Mucosa of stomach (tissue), 1 donor: ENCODE measurements around the gene MRGPRG.

Source experiments
- H3K27me3 ChIP-seq: one replicate; pipeline ENCODE4 v1.7.0; 2013; ENCODE audit warnings: mild to moderate bottlenecking, low read length; ENCODE audit not compliant: control insufficient read depth, insufficient read depth
- H3K36me3 ChIP-seq: one replicate; pipeline ENCODE4 v1.7.0; 2013; ENCODE audit warnings: low read length; ENCODE audit not compliant: control insufficient read depth, insufficient read depth
- H3K4me1 ChIP-seq: one replicate; pipeline ENCODE4 v1.7.0; 2013; ENCODE audit warnings: mild to moderate bottlenecking, low read length; ENCODE audit not compliant: control insufficient read depth, insufficient read depth
- H3K4me3 ChIP-seq: one replicate; pipeline ENCODE4 v1.7.0; 2013; ENCODE audit warnings: low read length
- H3K9ac ChIP-seq: one replicate; pipeline ENCODE4 v1.7.0; 2013; ENCODE audit warnings: mild to moderate bottlenecking, low read length, moderate library complexity
- H3K9me3 ChIP-seq: one replicate; pipeline ENCODE4 v1.7.0; 2013; ENCODE audit warnings: mild to moderate bottlenecking, low read length, moderate library complexity; ENCODE audit not compliant: control insufficient read depth
- donor health status: Pancreatic carcinoma.

The MRGPRG gene

DNA sequence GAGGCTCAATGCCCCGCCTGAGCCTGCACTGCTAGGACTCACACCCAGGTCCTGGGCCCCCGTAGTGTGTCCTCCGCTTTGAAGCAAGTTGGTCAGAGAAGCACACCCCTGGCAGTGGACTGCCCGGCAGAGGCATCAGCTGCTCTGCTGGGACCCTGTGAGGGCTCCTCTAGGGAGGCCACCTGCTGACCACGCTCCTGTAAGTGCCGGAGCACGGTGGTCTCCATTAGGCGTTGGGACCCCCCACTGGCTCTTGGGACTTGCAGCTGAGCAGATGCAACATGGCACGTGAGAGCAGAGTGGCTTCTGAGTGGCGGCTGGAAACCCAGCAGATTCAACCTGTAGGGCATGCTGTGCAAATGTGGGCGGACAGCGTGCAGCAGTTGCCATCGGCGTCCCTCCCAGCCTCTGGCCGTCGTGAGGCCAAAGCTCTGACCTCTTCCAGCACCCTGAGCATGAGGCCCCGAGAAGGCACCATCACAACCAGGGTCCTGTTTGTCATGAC, 16.9 kb downstream of the MRGPRG start:
- H3K9me3 ChIP-seq: no peaks in the 10 kb centered on the region
- no peaks in the 10 kb centered on the region for H3K36me3 ChIP-seq
- no peak overlapping the region for H3K9ac ChIP-seq
- peaks cover 47% of the 10 kb centered on the region for H3K27me3 ChIP-seq
- H3K4me1 ChIP-seq: peaks cover 3% of the 10 kb centered on the region
- H3K4me3 ChIP-seq: no peak overlapping the region

DNA sequence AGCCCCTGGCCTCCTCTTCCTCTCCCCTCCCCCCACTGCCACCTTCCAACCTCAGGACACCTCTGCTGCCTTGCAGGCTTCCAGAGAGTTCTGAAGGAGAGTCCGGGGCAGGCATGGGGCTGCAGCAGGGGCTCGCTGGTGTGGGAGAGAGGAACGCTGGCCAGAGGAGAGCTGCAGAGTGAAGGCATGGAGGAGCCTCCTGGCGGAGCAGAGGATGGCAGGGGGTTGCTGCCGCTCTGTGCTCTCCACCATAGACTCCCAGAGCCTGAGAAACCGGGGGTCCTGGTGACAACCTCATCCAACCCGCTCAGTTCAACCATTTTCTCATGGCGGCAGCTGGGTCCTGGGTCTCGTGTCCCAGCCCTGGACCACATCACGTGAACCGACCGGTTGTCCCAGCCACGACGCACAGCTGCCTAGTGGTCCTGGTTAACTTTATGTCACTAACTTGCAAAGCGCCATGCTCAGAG, 17.5 kb downstream of the MRGPRG start:
- Histone ChIP-seq H3K27me3 (peaks cover 47% of the 10 kb centered on the region), H3K4me1 (peaks cover 3% of the 10 kb centered on the region), H3K4me3 (no peak overlapping the region), H3K9me3 (no peaks in the 10 kb centered on the region), H3K36me3 (no peaks in the 10 kb centered on the region), H3K9ac (no peak overlapping the region)

DNA sequence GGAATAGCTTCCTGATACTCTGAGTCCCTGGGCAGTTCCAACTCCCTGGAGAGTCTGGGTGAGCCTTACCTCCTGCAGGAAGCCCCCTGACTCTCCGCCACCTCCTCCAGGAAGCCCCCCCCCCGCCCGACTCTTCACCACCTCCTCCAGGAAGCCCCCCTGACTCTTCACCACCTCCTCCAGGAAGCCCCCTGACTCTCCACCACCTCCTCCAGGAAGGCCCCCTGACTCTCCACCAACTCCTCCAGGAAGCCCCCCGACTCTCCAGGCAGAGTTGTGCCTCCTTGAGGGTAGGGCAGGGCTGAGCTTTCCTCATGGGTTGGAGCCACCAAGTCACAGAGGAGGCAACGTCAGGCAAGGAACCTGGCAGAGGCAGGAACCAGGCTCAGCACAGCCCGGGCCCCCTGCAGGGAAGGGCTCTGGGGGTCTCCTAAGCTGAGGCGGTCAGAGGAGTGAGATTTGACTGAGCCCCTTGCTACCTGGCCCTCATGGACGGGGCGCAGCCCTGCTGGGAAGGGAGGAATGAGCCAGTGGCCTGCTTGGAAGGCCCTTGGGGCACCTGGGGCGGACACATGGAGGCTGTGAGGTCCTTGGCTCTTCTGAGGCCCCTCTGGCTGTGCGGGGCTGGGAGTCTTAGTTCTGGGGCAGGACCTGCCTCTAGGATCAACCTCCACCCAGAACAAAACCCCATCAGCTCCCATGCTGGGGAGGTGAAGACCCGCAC, 18.1 kb downstream of the MRGPRG start:
- Histone ChIP-seq H3K27me3 (peaks cover 46% of the 10 kb centered on the region), H3K36me3 (no peaks in the 10 kb centered on the region), H3K4me1 (peaks cover 3% of the 10 kb centered on the region), H3K9ac (no peak overlapping the region), H3K9me3 (no peaks in the 10 kb centered on the region), H3K4me3 (no peak overlapping the region)

DNA sequence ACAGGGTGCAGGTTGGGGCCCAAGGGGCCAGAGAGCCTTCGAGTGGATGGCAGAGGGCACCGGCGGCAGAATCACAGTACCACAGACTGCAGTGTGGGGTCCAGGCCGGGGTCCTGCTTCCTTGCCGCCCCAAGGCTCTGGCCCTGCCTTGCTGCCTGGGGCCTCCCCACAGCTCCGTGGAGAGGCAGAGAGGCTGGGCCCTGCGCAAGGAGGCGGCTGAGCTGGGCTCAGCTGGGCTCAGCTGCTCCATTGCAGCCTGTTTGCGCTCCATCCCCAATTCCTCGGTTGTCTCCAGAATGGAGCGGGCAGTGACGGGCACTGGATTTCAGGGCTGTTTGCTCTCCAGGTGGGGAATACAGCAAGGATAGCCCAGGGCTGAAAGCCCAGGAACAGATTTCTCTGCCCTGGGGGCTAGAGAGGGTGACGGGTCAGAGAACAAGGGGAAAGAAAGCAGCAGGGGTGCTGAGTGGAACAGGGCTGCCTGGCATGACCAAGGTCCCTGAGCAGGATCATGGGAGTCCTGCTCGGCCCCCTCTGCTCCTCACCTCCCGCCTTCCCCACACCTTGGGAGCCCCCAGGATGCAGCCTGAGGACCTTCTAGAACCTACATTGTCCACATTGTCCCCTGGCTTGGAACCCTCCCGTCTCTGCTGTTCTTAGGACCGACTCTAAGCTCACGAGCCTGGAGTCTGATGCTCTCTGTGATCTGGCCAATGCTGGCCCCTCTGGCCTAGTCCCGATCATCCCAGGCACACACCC, 18.9 kb downstream of the MRGPRG start:
- Histone ChIP-seq H3K9ac (no peak overlapping the region), H3K36me3 (no peaks in the 10 kb centered on the region), H3K9me3 (no peaks in the 10 kb centered on the region), H3K4me3 (no peak overlapping the region), H3K27me3 (peaks cover 42% of the 10 kb centered on the region), H3K4me1 (no peaks in the 10 kb centered on the region)

DNA sequence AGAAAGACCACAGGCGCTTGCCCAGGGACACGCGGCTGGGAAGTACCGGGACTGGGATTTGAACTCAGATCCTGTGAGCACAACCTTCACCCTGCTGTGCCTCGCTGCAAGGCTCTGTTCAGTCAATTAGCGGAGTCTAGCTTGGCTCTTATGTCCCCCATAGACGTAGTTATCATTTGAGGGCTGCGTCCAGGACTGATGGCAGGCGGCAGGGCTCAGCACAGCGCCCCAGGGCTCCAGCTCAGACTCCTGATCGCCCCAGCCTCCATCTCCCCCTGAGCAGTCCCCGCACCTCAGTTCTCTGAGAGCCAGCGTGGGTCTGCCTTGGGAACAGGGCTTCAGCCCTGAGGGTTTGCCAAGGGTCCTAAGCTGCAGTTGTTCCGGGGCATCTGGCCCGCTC, 19.8 kb downstream of the MRGPRG start:
- H3K27me3 ChIP-seq: peaks cover 33% of the 10 kb centered on the region
- H3K9me3 ChIP-seq: no peaks in the 10 kb centered on the region
- H3K4me3 ChIP-seq: no peak overlapping the region
- no peaks in the 10 kb centered on the region for H3K36me3 ChIP-seq
- H3K9ac ChIP-seq: no peak overlapping the region
- H3K4me1 ChIP-seq: no peaks in the 10 kb centered on the region

DNA sequence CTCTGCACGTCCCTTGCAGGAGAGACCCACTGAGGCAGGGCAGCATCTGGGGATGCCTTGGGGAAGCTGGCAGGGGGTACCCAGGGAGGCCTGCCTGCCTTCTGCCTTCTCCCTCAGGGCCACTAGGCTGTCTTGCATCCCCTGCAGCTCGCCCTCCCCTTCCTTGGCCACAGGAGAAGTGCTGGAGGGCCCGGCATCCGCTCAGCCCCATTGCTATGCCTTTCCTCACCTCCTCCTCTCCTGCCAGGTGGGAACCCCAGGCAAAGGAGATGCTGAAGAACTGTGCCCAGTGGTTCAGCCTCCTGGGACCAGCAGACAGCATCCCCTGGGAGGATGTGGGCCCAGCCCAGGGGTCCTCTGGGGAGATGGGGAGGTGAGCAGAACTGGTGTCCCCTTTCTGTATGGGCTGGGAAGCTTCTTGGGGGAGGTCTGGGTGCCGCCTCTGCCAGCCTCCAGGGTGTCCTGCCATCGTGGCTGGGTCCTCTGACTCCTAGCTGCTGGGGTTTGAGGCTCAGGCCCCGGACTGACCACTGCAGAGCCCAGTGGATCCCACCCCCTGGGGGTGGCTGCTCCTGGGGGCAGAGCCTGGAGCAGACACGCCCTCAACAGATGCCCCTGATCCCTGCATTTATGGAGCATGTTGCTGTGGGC, 20.6 kb downstream of the MRGPRG start:
- Histone ChIP-seq H3K9ac (no peak overlapping the region), H3K4me1 (no peaks in the 10 kb centered on the region), H3K9me3 (no peaks in the 10 kb centered on the region), H3K36me3 (no peaks in the 10 kb centered on the region), H3K4me3 (no peak overlapping the region), H3K27me3 (peaks cover 27% of the 10 kb centered on the region)

DNA sequence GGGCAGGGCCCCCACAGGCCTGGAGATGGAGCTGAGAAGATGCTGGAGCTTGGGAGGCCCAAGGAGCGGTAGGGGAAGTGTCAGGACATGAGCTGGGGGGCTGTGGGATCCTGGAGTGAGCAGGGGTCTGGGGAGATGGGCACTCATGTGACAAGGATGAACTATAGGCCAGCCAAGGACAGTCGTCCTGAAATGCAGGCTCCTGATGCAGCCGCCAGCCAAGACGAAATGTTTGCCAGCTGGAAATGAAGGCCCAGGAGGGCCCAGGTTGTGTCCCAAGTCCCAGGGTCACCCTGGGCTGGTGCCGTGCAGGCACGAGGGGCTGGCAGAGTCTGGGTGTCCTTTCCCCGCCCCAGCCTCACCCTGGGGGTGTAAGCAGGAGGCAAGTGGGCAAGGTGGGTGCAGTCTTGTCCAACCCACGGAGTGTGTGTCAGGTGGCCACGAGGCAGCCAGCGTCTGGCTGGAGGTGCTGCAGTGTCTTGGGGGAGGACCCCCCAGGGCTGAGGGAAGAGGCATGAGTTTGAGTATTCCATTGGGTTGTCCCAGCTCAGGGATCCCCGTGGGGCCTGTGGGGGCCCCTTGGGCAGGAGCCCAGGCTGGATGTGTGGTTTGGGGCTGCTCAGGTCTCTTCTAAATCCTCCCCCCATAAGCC, 21.4 kb downstream of the MRGPRG start:
- H3K27me3 ChIP-seq: peaks cover 18% of the 10 kb centered on the region
- H3K9me3 ChIP-seq: no peaks in the 10 kb centered on the region
- no peak overlapping the region for H3K9ac ChIP-seq
- no peaks in the 10 kb centered on the region for H3K36me3 ChIP-seq
- H3K4me1 ChIP-seq: no peaks in the 10 kb centered on the region
- no peak overlapping the region for H3K4me3 ChIP-seq

DNA sequence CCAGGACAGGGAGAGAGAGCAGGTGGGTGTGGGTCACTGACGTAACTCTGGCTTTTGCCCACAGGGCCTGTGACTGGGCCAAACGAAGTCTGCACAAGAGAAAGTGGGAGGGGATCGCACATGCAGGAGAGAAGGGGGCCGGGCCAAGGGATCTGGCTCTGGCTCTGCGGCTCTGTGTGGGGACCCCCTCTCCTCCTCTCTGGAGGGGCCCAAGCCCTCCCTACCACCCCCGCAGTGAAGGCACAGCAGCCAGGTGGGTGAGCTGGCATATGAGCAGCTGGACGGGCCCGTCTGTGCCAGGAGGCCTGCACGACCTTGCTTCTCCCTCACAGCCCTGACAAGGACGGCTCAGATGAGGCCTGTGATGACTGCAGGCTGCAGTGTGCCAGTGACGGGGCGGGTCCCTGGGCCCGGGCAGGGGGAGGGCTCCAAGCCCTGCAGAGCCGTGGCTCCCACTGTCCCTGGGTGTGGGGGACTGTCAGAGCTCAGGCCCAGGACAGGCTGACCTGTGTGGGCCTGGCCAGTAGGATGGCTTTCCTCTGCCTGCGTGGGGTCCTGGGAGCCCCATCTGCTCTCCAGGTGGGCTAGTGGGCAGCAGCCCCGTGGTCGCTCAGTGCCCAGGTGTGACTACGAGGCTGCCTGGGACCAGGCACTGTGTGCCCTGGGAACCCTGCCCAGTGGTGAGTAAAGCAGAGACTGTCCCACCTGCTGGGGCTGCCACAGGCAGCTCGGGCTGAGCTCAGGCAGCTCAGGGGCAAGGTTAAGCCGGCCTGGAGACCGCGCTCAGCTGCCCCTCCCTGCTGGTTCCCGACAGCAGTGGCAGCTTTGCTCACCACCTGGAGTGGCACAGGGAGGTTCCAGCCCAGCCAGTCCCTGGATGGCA, 22.2 kb downstream of the MRGPRG start:
- Histone ChIP-seq H3K27me3 (peaks cover 14% of the 10 kb centered on the region), H3K4me1 (no peaks in the 10 kb centered on the region)

DNA sequence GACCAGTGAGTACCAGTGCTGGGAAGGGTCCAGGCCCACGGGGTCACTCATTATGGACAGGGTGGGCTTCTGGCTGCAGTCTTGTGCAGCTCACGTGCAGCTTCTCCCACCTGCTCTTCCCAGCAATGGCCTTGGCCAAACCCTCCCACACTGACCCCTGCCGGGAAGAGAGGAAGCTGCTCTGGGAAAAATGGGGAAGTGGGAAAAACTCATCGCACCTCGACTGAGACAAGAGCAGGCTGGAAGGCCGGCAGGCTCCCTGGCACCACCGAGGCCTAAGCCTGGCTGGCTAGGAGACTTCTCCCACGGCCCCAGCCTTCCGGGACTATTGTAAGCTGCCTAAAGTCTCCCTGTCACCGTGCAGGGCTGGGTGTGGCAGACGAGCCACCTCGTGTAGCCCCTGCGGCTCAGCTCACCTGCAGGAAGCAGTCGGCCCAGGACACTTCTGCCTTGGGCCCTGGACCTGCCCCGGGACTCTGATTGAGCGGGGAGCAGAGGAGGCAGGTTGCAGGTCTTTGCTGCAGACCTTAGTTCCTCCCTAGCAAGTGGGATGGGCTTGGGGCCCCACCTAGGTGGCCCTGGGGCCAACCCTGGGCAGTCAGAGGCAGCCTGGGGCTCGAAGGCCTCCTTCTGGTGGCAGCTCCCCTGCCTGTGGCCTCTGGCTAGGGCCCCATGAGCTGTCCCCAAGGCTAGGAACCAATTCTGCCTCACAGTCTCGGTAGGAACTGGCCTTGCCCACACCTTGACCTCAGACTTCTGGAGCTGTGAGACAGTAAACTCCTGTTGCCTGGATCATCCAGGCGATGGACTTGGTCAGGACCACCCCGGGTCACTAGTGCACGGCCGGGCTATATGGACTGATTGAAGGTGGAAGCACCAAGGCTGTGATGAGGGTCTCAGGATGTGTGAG, 23.1 kb downstream of the MRGPRG start:
- Histone ChIP-seq H3K9ac (no peak overlapping the region), H3K4me3 (no peak overlapping the region), H3K4me1 (no peaks in the 10 kb centered on the region), H3K36me3 (no peaks in the 10 kb centered on the region), H3K27me3 (peaks cover 10% of the 10 kb centered on the region), H3K9me3 (no peaks in the 10 kb centered on the region)

More for the DNA sequence above, 22.2 kb downstream of the MRGPRG start:
- Histone ChIP-seq H3K4me3 (no peak overlapping the region), H3K9me3 (no peaks in the 10 kb centered on the region), H3K9ac (no peak overlapping the region), H3K36me3 (no peaks in the 10 kb centered on the region)

DNA sequence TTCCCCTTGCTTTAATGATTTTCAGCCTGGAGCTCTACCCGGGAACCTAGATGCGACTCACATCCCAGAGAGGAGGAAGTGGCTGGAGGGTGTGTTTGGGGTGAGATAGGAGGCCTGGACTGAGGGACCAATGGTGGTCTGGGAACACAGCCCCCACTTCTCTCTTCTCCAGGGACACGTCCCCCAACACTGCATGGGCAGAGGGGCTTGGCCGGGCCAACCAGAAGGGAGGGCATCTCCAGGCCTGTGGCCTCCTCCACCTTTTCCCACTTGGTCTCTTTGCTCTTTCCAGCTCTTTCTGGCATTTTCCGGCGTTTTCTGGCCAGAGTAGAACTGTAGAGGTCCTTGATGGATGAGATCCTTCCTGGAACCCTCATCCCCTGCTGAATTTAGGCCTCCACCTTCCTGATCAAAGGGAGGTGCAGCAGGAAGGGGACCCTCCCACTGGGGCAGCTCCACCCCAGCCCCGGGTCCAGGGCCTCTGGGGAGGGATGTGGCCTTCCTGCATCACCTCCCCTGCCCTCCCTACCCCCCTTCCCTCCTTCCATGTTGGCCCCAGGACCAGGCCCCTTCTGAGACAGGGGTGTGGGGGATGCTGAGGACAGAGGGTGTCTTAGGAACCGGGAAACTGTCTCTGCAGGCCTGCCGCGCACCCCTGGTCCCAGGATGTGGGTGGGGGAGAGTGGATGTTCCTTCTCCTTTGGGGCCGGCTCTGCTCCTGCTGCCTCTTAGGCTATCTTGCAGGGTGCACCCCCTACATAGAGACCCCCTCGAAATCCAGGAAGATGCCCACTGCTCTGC, 24.4 kb downstream of the MRGPRG start:
- no peaks in the 10 kb centered on the region for H3K9me3 ChIP-seq
- no peak overlapping the region for H3K9ac ChIP-seq
- peaks cover 2% of the 10 kb centered on the region for H3K27me3 ChIP-seq
- no peak overlapping the region for H3K4me3 ChIP-seq
- H3K36me3 ChIP-seq: no peaks in the 10 kb centered on the region
- no peaks in the 10 kb centered on the region for H3K4me1 ChIP-seq
